Omental fat pad (tissue), 4 donors: ENCODE results near the gene ECSCR. TPM values are rescaled to one million over a fixed set of nuclear protein-coding genes. Genes with fewer than 3 reads are reported as not detected.
"Not testable (repeated sequence)": the region's sequence is repeated elsewhere in the genome, so short reads cannot be mapped to it uniquely, and the experiment has no call there.

Source experiments
- ATAC-seq: fragments of 150-250 bp; one replicate; pipeline ENCODE4 v1.9.1; 2016; ENCODE audit warnings: mild to moderate bottlenecking, moderate library complexity; ENCODE audit not compliant: low FRiP score
- DNase-seq: peaks from one replicate; pipeline ENCODE4 v3.0.0-alpha.2; 2019; ENCODE audit warnings: low spot score
- CTCF ChIP-seq, 3 donors: fragments of 450-650 bp; IDR thresholded peaks; one replicate each; pipeline ENCODE4 v1.5.1; 2016 to 2017; ENCODE audit warnings: antibody characterized with exemption in 3 of 3, mild to moderate bottlenecking in 3 of 3, moderate library complexity in 2 of 3
- total RNA-seq, 4 donors: library from RNA; depleted of rRNA; stranded (reverse); fragments of >200 nt; gene quantifications; one replicate each; pipeline ENCODE4 v1.1.0, GENCODE V29; 2016

The ECSCR gene
- total RNA-seq, 4 donors from 2014 or later, result 17.9 to 57.4 (median 35.9) TPM

GRCh38 chr5:139451176-139451575 is 11.4 kb downstream of the ECSCR start:
- TF ChIP-seq CTCF (IDR thresholded peaks at IDR 0.05), result no peak
- ATAC-seq (no peak), DNase-seq (no peak)

GRCh38 chr5:139446956-139447779 is 15.4 kb downstream of the ECSCR start:
- DNase-seq (no peak), ATAC-seq (no peak)
- no peak for TF ChIP-seq CTCF (IDR thresholded peaks at IDR 0.05)

- no peak for ATAC-seq
- TF ChIP-seq CTCF (IDR thresholded peaks at IDR 0.05), result no peak
Observed at GRCh38 chr5:139445325-139446170, 17.0 kb downstream of the ECSCR start.

GRCh38 chr5:139443831-139444453 is 18.6 kb downstream of the ECSCR start:
- ATAC-seq (no peak), DNase-seq (no peak)
- TF ChIP-seq CTCF (IDR thresholded peaks at IDR 0.05), result no peak

More at GRCh38 chr5:139445325-139446170, 17.0 kb downstream of the ECSCR start:
- no peak for DNase-seq

- DNase-seq, ATAC-seq: not testable (repeated sequence)
Observed at GRCh38 chr5:139440416-139440815, 22.1 kb downstream of the ECSCR start.

GRCh38 chr5:139439013-139439903 is 23.3 kb downstream of the ECSCR start, which contains the start of gene DNAJC18:
Gene DNAJC18, minus strand, starts transcription at chr5:139439525. Its CDS starts 80 bp downstream, at chr5:139439445.
- ATAC-seq, result peak; percentile 99
- no peak for TF ChIP-seq CTCF (IDR thresholded peaks at IDR 0.05)
- DNase-seq, result peak; percentile 86
